Prostate gland (tissue), 2 donors: ENCODE data around the gene SOX18. TPM values are rescaled to one million over a fixed set of nuclear protein-coding genes. Genes with fewer than 3 reads are reported as not detected.

ENCODE experiments used
- DNase-seq: peaks from one replicate; pipeline ENCODE4 v3.0.0-alpha.2; 2019; ENCODE audit warnings: low spot score
- H3K27ac ChIP-seq, 2 donors: fragments of 200-600 bp; sonication (generic); 2 replicates each; pipeline ENCODE4 v1.5.1; 2017 to 2019
- H3K27me3 ChIP-seq: fragments of 200-600 bp; sonication (generic); replicated peaks from 2 replicates; pipeline ENCODE4 v1.5.1; 2019; ENCODE audit not compliant: insufficient read depth
- H3K36me3 ChIP-seq, 2 donors: fragments of 200-600 bp; sonication (generic); 1 replicate in 1 of 2; 2 replicates in 1 of 2; pipeline versions ENCODE4 v1.5.1 to v1.8.1; 2017 to 2019
- H3K4me1 ChIP-seq: fragments of 200-600 bp; sonication (generic); replicated peaks from 2 replicates; pipeline ENCODE4 v1.5.1; 2019
- H3K4me3 ChIP-seq, 2 donors: fragments of 200-600 bp; sonication (generic); 2 replicates each; pipeline ENCODE4 v1.5.1; 2017 to 2019
- H3K9me3 ChIP-seq: fragments of 200-600 bp; sonication (generic); 2 replicates; pipeline ENCODE4 v1.5.1; 2017
- CTCF ChIP-seq, 4 experiments: fragments of 200-600 bp in 2 of 4; fragments of 450-650 bp in 2 of 4; sonication (generic) in 2 of 4; IDR thresholded peaks; 1 replicate in 3 of 4; 2 replicates in 1 of 4; pipeline ENCODE4 v1.5.1; 2016 to 2019; ENCODE audit warnings: antibody characterized with exemption in 4 of 4, mild to moderate bottlenecking in 2 of 4, moderate library complexity in 2 of 4
- POLR2A ChIP-seq: fragments of 450-650 bp; IDR thresholded peaks from one replicate; pipeline ENCODE4 v1.6.1; 2016; ENCODE audit warnings: antibody characterized with exemption, mild to moderate bottlenecking
- POLR2AphosphoS5 ChIP-seq: sonication (generic); formaldehyde crosslinking; IDR thresholded peaks from one replicate; pipeline ENCODE4 v1.6.1; 2017; ENCODE audit warnings: antibody characterized with exemption
- WGBS: methylation state at CpG from one replicate; pipeline ENCODE4 v1.1.5; 2018; 5-methylcytosine and 5-hydroxymethylcytosine counted together
- intact Hi-C: fragments of 100-400 bp; cut with DNase I; formaldehyde crosslinking; loops from one replicate; pipeline ENCODE4 v1.14.2; 2022
- total RNA-seq, 2 donors: library from RNA; depleted of rRNA; stranded (reverse); fragments of >200 nt; gene quantifications; one replicate each; pipeline ENCODE4 v1.1.0, GENCODE V29; 2016

The SOX18 gene
- total RNA-seq, 2 donors from 2014 or later, result 4.7 to 12.8 TPM

- no peaks in the 10 kb centered on the region for H3K27me3 ChIP-seq
- peak overlapping the region in 1 of 2 donors; percentile 14 for H3K27ac ChIP-seq
- DNase-seq, result no peak
- no peaks in the 10 kb centered on the region for H3K36me3 ChIP-seq
- no peak for TF ChIP-seq POLR2A
- no peaks in the 10 kb centered on the region for H3K9me3 ChIP-seq
- 3% methylated on average over 35 of the region's 55 CpGs for WGBS
- H3K4me1 ChIP-seq, result peaks cover 3% of the 10 kb centered on the region
- peak overlapping the region; percentile 25 to 39 for H3K4me3 ChIP-seq
- intact Hi-C loops, result no loop called here
These were observed 7.2 kb downstream of the SOX18 start for GRCh38 chr20:64042054-64042781.

GRCh38 chr20:64041781-64042053, 7.7 kb downstream of the SOX18 start:
- Histone ChIP-seq H3K27me3 (no peaks in the 10 kb centered on the region), H3K36me3 (no peaks in the 10 kb centered on the region), H3K4me1 (peaks cover 3% of the 10 kb centered on the region), H3K27ac (peak overlapping the region in 1 of 2 donors; percentile 14), H3K9me3 (no peaks in the 10 kb centered on the region), H3K4me3 (peak overlapping the region in 1 of 2 donors; percentile 39)
- TF ChIP-seq POLR2AphosphoS5 (no peak), POLR2A (no peak), CTCF (IDR thresholded peaks at IDR 0.05) (no peak)
- WGBS, result 22% methylated on average over 11 of the region's 11 CpGs
- DNase-seq, result no peak
- intact Hi-C loops, result no loop called here

GRCh38 chr20:64041040-64041780, 8.2 kb downstream of the SOX18 start:
- Histone ChIP-seq H3K36me3 (no peaks in the 10 kb centered on the region), H3K27me3 (no peaks in the 10 kb centered on the region), H3K4me3 (no peak overlapping the region), H3K27ac (no peak overlapping the region), H3K9me3 (no peaks in the 10 kb centered on the region), H3K4me1 (peaks cover 3% of the 10 kb centered on the region)
- TF ChIP-seq POLR2A (no peak), POLR2AphosphoS5 (no peak), CTCF (IDR thresholded peaks at IDR 0.05) (no peak)
- intact Hi-C loops, result no loop called here
- 55% methylated on average over 15 of the region's 15 CpGs for WGBS
- no peak for DNase-seq

GRCh38 chr20:64040231-64041039, 9.0 kb downstream of the SOX18 start:
- peaks cover 3% of the 10 kb centered on the region for H3K4me1 ChIP-seq
- intact Hi-C loops, result no loop called here
- no peak overlapping the region for H3K27ac ChIP-seq
- H3K36me3 ChIP-seq, result no peaks in the 10 kb centered on the region
- no peak for TF ChIP-seq POLR2AphosphoS5
- TF ChIP-seq CTCF (IDR thresholded peaks at IDR 0.05), result no peak
- TF ChIP-seq POLR2A, result no peak
- no peaks in the 10 kb centered on the region for H3K9me3 ChIP-seq
- DNase-seq, result no peak
- H3K4me3 ChIP-seq, result no peak overlapping the region
- no peaks in the 10 kb centered on the region for H3K27me3 ChIP-seq
- 75% methylated on average over 12 of the region's 12 CpGs for WGBS
